Measurements from ENCODE around the gene HAUS7. TPM values are rescaled to one million over a fixed set of nuclear protein-coding genes. Genes with fewer than 3 reads are reported as not detected.

The HAUS7 gene
- total and polyA plus RNA-seq, 7 donors, result 8.3 to 18.5 (median 13.1) TPM

GRCh38 chrX:153414856-153415510 lies 55.4 kb downstream of the HAUS7 start:
- Histone ChIP-seq H3K4me1 (no peaks in the 10 kb centered on the region), H3K9me3 (no peaks in the 10 kb centered on the region), H3K4me3 (no peak overlapping the region), H3K27me3 (ENCODE audit: insufficient read depth in 3 of 3, low read length in 2 of 3) (peaks cover 0 to 31% (median 5%) of the 10 kb centered on the region in 3 donors), H3K27ac (no peak overlapping the region), H3K36me3 (ENCODE audit: insufficient read depth in 1 of 2, low read depth in 1 of 2) (no peaks in the 10 kb centered on the region)
- intact Hi-C loops (cut with DNase I), result no loop called here
- peak in 1 of 4 donors; percentile 50 for ATAC-seq
- WGBS, 3 donors, result 66 to 69% (median 66%) methylated on average over 9 of the region's 9 CpGs
- DNase-seq, result peak in 1 of 2 donors; percentile 51
- no peak for TF ChIP-seq CTCF (IDR thresholded peaks at IDR 0.05)

- ATAC-seq, result no peak
- Histone ChIP-seq H3K4me3 (no peak overlapping the region), H3K27ac (no peak overlapping the region), H3K9me3 (no peaks in the 10 kb centered on the region), H3K27me3 (ENCODE audit: insufficient read depth in 3 of 3, low read length in 2 of 3) (peaks cover 0 to 31% (median 5%) of the 10 kb centered on the region in 3 donors), H3K36me3 (ENCODE audit: insufficient read depth in 1 of 2, low read depth in 1 of 2) (no peaks in the 10 kb centered on the region), H3K4me1 (no peaks in the 10 kb centered on the region)
- WGBS, 3 donors, result 80 to 88% (median 85%) methylated on average over 11 of the region's 11 CpGs
- TF ChIP-seq CTCF (IDR thresholded peaks at IDR 0.05), result no peak
- DNase-seq, result no peak
- intact Hi-C loops (cut with DNase I), result no loop called here
These were observed 56.6 kb downstream of the HAUS7 start for GRCh38 chrX:153413731-153414130.

- intact Hi-C loops (cut with DNase I), result no loop called here
- ATAC-seq (no peak), DNase-seq (no peak)
- TF ChIP-seq CTCF (IDR thresholded peaks at IDR 0.05), result no peak
- 74 to 82% (median 78%) methylated on average over 12 to 23 of the region's 23 CpGs for WGBS, 3 donors
- peaks cover 0 to 31% (median 5%) of the 10 kb centered on the region in 3 donors for H3K27me3 ChIP-seq (ENCODE audit: insufficient read depth in 3 of 3, low read length in 2 of 3)
- no peak overlapping the region for H3K27ac ChIP-seq
- H3K36me3 ChIP-seq (ENCODE audit: insufficient read depth in 1 of 2, low read depth in 1 of 2), result no peaks in the 10 kb centered on the region
- H3K4me3 ChIP-seq, result no peak overlapping the region
- H3K9me3 ChIP-seq, result no peaks in the 10 kb centered on the region
- H3K4me1 ChIP-seq, result no peaks in the 10 kb centered on the region
These were observed 57.3 kb downstream of the HAUS7 start for GRCh38 chrX:153412746-153413720.

- H3K9me3 ChIP-seq, result no peaks in the 10 kb centered on the region
- intact Hi-C loops (cut with DNase I), result no loop called here
- TF ChIP-seq CTCF (IDR thresholded peaks at IDR 0.05), result no peak
- WGBS, 3 donors, result 27 to 52% (median 41%) methylated on average over 15 to 17 of the region's 17 CpGs
- H3K4me3 ChIP-seq, result peak overlapping the region; percentile 60
- no peak overlapping the region for H3K27ac ChIP-seq
- DNase-seq (peak in 1 of 2 donors; percentile 48), ATAC-seq (no peak)
- H3K4me1 ChIP-seq, result no peaks in the 10 kb centered on the region
- H3K36me3 ChIP-seq (ENCODE audit: insufficient read depth in 1 of 2, low read depth in 1 of 2), result no peaks in the 10 kb centered on the region
- peaks cover 0 to 31% (median 5%) of the 10 kb centered on the region in 3 donors for H3K27me3 ChIP-seq (ENCODE audit: insufficient read depth in 3 of 3, low read length in 2 of 3)
These were observed 58.3 kb downstream of the HAUS7 start for GRCh38 chrX:153411988-153412574.
